AG08395 (cell line): ENCODE measurements around the gene TMEM175.

Experiments used
- DNase-seq: peaks from one replicate; pipeline ENCODE4 v3.0.0; 2012; ENCODE audit warnings: mixed read lengths, low spot score

Gene TMEM175

DNA sequence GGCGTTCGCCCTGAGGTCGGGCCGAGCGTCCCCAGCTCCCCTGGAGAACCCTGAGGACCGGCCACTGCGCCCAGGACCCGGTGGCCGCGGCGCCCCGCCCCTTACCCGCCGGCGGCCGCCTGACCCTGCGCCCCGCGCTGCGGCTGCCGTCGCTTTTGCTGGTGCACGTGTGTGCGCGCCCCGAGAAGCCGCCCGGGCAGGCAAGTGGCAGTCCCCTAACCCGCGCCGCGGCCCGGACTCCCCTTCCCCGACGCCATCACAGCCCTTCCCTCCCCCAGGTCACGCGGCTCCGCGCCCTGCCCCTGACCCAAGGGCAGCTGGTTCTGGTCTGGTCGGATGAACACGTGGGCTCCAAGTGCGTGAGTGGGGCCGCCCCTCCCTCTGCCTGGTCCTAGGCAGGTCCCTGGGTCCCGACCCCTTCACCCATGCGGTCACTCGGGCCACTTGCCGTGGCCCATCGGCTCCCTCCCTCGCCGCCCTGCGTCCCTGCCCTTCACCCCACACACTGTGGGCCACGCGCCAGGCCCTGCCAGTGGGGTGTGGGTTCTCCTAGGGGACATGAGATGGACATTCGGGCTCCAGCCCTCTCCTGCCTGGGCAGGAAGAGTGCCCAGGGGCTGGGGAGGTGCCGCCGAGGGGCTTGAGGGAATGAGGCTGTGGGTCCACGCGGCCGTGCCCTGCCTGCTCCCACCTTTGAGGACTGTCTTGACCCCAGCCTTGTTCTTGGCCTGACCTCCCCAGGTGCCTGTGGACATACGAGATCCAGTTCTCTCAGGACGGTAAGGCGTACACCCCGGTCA, 71.2 kb downstream of the TMEM175 start:
- DNase-seq, result no peak

DNA sequence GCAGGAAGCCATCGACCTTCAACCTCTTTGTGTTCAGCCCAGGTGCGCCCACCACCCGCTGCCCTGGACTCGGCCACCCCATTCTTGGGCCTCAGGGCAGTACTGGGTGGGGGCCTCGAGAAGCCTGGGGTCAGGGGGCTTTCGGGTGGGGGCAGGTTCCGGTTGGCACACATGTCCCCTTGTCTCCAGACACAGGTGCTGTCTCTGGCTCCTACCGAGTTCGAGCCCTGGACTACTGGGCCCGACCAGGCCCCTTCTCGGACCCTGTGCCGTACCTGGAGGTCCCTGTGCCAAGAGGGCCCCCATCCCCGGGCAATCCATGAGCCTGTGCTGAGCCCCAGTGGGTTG, 71.8 kb downstream of the TMEM175 start:
- no peak for DNase-seq

DNA sequence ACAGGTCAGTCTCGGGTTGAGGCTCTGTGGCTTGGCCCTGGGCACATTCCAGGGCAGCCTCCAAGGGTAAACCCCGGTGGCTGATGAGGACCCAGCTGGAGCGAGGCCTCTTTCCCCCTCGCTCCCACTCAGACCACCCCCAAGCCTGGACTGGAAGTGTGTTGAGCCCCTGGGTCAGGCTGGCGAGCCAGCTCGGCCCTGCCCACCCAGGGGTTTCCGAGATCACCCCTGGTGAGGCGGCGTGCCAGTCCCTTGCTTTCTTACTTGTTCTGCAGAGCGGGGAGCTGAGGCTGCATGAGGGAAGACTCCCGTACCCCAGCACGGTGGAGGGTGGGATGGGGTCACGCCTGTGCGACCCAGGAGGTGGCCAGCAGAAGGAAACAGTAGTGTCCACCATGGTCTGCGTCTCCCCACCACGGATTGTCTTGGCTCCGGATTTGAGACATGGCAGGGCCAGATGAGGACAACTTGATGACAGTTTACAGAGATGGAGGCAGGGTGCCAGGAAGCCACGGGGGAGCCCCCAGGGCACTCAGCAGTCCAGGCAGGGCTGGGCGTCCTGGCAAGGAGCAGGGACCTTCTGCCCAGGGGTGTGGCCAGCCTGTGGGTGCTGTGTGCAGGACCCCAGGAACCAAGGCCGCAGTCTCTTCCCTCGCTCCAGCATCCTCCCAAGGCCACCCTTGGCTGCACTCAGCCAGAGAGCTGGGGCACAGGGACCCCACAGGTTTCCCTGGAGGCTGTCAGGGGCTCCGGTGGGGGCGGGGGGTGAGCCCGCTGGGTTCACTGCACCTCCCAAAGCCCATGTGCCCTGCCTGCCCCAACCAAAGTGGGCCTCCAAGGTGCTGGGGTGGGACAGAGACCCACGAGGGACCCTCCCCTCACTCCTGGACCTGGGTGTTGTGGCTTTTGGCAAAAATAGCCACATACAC, 72.6 kb downstream of the TMEM175 start:
- no peak for DNase-seq

DNA sequence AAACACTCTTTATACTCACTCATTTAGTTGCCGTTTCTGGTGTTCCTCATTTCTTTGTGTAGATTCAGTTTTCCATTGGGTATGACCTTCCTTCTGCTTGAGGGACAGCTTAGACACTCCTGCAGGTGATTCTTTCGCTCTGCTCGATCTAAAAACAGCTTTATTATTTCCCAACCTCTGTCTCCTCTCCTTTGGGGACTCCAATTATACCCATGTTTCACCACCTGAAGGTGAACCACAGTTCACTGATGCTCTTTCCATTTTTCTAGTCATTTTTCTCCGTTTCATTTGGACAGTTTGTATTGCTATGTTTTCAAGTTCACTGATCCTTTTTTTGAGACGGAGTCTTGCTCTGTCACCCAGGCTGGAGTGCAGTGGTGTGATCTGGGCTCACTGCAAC, 74.6 kb downstream of the TMEM175 start:
- no peak for DNase-seq
